Right lung (tissue), 5 donors: ENCODE data around the gene UPF2. TPM values are rescaled to one million over a fixed set of nuclear protein-coding genes. Genes with fewer than 3 reads are reported as not detected.
A peak's percentile ranks its signal among the peaks of the same experiment; 100 is the strongest.

Experiments
- DNase-seq, 2 donors: peaks; one replicate each; pipeline ENCODE4 v3.0.0-alpha.2; 2013
- polyA plus RNA-seq, 5 donors: library from polyadenylated mRNA; unstranded; fragments of 120-200 nt; gene quantifications; one replicate each; pipeline versions ENCODE4 v1.2.1 to v1.2.3, GENCODE V29; 2013; ENCODE audit warnings: inconsistent platforms in 1 of 5, low replicate concordance in 1 of 5; ENCODE audit not compliant: insufficient read length in 5 of 5, insufficient read depth in 1 of 5

Gene UPF2
- polyA plus RNA-seq, 5 donors = 22.7 to 41.8 (median 37.2) TPM

DNA sequence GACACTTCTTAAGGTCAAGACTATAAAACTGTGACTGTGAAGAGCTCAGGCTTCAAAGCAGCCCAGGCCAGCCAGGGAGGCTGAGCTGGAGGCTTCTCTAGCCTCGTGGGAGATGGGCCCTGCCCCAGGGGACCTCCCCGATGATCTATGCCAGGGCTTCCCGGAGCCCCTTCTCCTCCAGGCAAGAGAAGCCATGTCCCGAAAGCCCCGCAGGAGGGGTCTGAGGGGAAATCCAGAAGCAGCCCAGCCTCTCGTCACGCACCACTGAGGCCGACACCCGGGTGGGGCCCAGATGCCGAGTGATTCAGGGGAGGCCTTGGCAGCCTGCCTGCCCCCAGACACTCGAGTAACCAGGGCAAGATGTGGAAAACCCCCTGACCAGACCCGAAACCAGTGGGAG is 155.8 kb downstream of the UPF2 start:
- DNase-seq = no peak

DNA sequence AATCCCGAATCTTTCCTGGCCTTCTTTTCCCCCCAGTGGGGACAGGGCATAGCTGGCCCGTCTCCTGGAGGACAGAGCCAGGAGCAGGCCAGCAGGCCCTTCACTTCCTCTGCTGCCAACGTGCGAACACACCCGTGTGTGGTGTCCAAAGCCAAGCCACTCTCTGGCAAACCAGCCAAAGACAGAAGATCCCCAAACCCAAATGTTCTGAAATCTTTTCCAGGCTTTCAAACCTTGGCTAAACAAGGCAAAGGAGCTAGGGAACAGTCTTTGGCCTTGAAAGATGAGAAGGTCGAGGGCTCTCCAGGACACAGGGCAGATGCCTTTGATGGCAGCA is 156.5 kb downstream of the UPF2 start:
- no peak for DNase-seq

DNA sequence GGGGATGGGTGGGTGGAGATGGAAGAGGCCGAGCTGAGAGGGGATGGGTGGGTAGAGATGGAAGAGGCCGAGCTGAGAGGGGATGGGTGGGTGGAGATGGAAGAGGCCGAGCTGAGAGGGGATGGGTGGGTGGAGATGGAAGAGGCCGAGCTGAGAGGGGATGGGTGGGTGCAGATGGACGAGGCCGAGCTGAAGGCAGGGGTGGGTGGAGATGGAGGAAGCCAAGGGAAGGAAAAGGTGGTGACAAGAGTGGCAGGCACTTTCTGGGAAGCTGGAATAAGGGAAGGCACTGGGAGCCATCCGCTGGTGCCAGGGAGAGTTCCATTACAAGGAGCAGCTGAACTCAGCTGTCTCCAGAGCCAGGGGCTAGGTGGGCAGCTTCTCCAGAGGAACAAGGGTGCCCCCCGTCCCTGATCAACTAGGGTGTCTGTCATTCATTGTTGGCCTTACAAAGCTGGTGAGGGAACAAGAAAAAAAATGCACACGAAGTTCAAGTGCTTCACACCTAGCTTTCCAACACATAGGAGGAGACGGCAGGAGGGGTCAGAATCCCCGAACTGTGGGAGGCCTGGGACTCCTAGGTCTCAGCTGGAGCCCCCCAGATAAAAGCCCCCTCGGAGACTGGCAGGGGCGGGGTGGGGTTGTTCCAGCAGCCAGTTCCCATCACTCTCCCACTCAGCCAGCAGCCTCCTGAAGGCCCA is 157.0 kb downstream of the UPF2 start:
- DNase-seq = no peak

DNA sequence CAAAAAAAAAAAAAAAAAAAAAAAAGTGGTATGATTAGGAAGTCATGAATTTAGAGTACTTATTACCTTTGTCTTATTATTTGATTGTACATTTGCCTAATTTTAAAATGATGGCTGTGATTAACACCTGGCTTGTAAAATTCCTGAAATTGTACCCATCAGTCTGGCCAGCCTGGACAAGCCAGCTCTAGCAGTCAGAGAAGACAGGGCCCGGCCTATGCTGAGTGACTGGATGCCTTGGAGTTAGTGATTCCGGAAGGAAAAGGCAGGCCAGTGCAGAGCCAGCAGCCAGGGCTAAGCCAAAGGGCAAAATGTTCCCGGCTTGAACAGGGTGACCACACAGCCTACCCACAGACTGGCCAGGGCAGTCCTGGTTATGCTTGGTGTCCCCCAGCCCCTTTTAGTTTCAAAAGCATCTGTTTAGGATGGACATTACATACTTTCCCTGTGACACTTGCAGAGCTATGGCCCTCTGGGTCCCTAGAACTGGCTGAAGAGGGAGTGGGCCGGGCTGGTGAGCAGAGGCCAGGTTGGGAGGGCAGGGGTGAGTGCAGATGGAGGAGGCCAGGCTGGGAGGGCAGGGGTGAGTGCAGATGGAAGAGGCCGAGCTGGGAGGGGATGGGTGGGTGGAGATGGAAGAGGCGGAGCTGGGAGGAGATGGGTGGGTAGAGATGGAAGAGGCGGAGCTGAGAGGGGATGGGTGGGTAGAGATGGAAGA is 157.7 kb downstream of the UPF2 start:
- no peak for DNase-seq

DNA sequence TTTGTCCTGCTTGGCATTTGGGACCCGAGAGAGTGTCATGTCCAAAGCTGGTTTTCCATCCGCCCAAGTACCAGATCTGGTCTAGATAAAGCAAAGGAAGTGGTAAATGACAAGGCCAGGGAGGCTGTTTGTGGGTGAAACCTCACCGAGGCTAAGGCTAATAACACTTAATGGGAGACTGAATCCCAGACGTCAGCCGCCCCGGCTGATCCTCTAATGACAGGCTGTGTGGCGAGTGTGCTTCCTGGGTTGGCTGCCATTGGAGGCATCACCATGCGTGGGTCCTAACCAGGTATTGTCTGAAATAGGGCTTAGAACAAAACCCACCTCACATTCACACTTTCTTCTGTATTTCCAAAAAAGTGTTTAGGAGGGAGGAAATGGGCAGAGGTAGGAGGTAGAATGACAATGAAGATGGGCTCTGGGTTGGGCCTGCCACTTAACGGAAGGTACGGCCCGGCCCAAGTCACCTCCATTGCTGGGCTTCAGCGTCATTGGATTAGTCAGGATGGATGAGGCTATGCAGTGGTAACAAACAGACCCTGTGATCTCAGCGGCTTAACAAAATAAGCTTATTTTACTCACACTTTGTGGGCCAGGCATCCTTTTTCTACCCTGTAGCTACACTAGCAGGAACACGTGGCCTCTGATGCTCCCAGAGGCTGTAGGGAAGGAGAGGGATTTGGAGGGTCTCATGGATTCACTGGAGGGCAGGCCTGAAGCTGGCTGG is 159.8 kb downstream of the UPF2 start:
- no peak for DNase-seq

DNA sequence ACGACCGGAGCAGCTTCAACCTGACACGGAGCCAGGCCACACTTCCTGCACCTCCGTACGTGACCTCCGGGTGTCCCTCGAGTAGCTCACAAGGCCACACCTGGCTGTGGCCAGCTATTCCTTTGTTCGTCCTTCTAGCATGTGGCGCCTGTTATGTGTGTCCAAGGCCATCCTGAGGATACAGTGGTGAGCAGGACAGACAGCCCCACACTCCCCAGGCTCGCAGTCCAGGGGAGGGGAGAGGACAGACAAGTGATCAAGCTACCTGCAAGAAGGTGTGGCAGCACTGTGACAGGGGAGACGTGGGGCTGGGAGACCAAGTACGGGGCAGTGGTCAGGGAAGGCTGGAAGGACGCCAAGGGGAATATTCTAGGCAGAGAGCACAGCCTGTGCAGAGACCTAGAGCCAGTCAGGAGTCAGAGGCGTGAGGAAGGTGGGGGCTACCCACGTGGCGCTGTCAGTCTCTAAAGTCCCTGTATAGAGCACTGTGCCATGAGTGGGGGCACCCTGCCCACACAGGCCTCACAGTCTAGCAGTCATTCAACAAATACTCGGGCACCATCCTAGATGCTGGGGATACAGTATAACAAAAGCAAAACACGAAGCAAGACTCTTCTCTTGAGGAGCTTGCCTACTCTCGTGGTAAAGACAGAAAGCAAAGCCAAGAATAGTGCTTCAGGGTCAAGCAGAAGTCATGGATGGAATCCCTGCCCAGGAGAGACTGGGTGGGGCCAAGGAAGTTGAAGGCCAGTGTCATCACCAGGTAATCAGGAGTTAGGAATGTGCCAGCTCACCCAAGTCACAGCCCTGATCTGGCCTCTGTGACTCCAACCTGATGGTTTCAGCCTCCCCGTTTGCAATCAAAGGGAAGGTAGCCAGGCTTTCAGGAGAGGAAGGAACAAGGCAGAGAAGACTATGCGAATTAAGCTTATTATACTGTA is 160.9 kb downstream of the UPF2 start:
- DNase-seq = no peak

DNA sequence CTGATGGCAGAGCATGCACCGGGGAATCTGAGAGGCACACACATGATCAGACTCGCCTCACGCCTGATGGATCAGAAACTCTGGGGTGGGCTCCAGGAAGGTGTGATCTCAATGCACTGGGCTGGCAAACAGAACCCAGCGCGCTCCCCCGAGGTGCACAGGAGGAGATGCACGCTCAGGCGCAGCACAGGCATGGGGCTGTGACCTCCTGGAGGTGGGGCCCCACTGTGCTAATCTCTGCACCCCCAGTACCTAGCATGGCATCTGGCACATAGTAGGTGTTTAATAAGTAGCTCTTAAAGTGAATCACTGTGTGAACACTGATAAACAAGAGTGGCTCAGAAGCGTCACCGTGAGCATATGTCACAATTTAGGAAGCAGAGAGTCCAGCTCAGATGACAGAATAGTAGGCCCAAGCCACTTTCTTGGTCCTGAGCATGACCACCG is 161.6 kb downstream of the UPF2 start:
- no peak for DNase-seq

DNA sequence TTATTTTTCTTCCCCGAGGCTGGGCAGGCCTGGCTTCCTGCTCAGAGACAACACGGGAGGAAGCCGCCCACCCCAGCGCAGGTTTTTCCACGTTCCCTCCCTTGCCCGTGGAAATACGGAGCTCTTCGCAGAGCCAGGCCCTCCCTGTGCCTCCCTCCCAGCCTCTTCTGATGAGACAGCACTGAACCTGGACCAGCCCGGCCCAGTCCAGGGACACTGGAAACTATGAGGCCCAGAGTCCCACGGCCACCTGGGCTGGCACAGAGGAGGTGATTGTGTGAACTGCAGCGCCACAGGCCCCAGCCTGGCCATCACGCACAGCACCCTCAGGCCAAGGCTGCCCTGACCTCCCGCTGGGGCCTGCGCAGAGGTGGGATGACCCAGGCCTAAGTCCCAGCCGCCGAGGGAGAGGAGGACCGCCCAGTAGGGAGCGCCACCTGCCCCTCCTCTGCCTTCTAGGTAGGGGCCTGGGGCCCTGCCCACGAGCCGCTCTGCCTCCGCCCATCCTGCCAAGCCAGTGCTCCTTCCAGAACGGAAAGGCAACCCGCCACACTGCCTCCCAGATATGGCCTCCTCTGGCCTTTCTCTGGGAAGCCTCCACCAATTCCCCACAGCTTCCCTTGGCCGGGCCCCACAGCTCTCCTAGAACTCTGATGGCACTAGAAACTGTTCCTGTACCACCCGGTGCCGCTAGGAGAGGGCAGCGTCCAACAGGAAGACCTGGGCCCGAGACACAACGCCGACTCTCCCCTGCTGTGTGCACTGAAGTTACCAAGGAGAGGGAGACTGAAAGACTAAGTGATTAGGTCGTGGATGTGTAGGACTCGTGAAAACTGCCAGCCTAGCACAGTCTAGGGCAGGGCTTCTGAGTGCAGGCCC is 162.2 kb downstream of the UPF2 start:
- no peak for DNase-seq

DNA sequence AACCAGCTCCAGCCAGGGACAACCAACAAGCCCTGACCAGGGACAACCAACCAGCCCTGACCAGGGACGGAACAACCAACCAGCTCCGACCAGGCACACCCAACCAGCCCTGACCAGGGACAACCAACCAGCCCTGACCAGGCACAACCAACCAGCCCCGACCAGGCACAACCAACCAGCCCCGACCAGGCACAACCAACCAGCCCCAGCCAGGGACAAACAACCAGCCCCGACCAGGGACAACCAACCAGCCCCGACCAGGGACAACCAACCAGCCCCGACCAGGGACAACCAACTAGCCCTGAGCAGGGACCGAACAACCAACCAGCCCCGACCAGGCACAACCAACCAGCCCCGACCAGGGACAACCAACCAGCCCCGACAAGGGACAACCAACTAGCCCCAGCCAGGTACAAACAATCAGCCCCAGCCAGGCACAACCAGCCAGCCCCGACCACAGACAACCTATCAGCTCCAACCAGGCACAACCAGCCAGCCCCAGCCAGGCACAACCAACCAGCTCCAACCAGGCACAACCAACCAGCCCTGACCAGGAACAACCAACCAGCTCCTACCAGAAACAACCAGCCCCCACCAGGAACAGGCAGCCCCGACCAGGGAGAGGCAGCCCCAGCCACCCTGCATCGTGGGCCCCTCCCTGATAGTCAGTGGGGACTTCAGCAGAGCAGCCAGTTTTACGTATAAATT is 163.1 kb downstream of the UPF2 start:
- no peak for DNase-seq

DNA sequence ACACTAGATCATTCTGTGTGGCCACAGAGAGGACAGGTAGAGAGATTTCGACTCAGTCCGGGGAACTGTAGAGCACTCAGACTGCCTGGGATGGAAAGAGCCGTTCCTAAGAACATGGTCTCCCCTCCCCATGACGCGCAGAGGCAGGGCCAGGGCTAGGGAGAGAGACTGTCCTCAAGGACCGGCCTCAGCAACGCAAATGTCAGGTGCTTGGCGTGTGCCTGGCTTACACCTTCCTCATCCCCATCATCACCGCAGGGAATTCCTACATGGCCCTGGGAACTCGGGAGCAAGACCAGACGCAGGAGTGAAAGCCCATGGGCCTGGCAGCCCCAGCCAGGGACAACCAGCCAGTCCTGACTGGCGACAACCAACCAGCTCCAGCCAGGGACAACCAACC is 163.8 kb downstream of the UPF2 start:
- no peak for DNase-seq

DNA sequence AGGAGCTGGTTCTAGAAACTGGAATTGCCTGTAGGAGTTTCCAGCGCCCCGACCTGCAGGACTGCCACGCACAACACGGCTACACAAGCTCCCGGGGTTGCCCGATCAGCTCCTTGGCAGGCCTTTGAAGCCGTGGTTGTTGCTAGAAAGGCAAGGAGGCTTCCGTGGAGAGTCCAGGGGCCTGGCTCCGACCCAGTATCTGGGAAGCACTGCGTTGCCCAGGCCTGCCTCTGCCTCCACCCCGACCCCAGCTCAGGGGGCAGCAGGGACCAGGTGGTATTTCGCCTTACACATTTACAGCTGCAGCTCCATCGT is 165.1 kb downstream of the UPF2 start:
- DNase-seq = no peak

DNA sequence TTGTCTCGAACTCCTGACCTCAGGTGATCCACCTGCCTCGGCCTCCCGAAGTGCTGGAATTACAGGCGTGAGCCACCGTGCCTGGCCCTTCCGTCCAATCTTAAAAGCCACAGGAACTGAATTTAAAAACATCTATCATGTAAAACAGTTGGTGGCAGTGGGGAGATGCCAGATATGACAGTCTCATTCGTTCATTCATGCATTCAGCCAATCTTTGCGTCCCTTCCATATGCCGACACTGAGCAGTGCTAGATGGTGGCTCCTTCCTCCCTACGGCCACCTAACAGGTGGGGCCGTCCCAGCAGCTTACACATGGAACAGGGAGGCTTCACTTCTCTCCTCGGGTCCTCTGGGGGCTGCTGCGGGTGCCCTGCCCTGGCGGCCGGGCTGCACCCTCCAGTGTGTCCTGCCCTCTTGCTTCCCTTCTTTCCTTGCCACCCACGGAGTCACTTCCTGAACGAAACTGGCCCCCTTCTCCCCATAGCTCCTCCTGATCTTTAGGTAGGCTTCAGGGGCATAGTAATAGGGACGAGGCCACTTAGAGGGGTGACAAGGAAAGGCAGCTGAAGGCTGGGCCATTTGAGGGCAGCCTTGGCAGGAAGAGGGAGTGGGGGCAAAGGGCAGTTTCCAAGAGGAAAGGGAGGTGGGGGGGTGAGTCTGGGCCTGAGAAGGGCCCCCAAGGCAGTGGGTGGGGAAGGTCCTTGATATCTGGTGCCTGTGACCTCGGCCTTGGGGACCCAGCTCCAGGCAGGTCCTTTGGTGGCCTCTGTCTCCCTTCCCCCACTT is 165.6 kb downstream of the UPF2 start:
- no peak for DNase-seq

DNA sequence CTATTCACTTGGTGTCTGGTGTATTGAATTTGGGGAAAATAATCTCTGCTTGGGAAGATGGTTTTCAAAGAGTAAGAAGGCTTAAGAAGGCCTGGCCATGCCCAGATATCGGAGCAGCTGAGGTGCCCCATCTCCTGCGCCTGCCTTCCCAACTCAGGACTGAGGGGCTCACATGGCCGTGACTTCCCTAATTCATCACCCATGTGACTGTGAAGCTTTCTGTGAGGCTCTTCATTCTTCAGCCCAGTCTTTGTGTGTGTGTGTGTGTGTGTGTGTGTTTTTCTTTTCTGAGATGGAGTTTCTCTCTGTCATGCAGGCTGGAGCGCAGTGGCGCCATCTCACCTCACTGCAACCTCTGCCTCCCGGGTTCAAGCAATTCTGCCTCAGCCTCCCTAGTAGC is 166.3 kb downstream of the UPF2 start:
- DNase-seq = no peak

DNA sequence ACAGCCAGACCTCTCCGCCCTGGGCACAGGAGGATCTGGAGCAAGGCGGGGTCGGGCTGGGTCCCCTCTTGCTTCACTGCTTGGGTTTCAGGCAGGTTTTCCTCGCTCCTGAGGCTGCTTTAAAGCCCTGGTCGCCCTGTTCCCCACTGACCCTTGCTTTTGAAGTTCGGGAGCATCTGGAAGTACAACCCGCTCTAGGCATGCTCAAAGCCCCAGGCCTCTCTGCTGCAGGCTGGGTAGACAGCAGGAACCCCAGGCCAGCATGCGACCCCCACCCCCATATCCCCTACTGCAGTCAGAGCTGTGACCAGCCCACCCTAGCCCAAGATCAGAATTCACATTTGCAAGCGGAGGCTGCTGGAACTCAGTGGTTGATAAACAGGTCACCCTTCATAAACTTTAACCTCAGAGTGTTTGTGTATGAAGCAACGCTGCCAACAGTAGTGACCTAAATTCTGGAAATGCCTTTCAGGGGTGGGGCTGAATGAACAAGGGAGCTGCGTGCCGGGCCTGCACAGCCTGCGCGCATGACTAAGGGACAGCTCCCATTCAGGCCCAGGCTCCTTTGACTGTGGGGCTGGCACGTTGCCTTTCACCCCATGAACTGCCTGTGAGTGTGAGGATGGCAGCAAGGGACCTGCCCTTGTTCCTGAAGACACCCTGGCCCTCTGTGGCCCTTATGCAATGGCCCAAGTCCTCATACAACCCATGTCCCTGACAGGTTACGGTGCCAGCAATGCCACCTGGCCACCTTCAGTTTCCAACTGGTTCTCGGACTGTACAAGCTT is 166.9 kb downstream of the UPF2 start:
- DNase-seq = peak; percentile 53 to 68

DNA sequence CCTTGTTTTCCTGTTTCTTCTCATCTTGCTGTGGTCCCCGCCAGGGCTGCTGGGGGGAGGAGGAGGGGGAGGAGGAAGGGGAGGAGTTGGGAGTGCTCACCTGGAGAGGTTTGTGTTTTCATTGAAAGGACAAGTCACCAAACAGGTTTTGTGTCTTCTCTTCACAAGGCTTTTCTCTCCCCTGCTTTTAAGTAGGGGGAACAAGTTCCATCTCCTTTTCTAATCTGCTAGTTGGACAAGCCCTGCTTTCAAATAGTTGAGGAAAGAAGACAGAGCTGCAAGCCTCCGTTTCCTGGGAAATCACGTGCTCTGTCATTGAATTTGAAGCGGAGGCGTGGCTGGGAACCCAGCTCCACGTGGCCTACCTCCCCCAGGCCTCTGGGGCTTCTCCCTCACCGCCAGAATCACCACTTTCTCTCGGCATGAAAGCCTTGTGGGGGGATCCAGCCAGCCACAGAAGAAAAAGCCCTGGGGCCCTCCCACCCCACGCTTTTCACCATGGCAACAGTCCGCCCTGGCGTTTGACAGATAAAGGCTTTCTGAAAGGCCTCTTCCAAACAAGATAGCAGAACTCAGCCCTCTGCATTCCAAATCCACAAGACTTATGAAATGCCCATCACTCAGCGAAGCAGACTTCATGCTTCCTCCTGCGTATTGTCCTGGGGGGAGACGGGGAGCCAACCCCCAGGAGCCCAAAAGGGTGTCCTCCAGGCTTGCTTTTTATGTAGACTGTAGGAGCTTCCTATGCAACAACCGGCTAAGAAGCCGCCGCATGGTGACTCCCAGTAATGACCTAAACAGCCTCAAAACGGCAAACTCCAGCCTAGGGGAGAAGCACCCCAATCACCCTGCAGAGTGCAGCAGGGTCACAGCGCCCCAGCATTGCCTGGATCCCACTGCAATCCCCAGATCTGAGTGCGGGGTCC is 167.8 kb downstream of the UPF2 start:
- DNase-seq = peak in 1 of 2 donors; percentile 53

DNA sequence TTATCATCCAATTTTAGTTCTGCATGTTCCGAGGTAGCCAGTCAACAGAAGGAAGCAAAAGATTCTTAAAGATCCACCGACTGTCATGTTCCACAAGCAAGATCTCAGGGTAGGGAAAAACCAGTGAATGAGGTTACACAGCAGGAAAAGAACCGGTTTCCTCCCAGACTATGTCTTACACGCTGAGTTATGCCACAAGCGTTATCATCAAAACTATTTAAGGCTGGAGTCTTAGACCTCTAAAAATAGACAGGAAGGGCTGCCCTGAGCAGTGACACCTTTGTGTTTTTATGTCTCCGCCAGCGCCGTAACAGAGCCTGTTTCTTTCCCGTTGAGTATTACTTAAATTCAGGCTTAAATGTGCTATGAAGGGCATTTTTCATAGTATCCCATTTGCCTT is 171.1 kb downstream of the UPF2 start:
- no peak for DNase-seq

DNA sequence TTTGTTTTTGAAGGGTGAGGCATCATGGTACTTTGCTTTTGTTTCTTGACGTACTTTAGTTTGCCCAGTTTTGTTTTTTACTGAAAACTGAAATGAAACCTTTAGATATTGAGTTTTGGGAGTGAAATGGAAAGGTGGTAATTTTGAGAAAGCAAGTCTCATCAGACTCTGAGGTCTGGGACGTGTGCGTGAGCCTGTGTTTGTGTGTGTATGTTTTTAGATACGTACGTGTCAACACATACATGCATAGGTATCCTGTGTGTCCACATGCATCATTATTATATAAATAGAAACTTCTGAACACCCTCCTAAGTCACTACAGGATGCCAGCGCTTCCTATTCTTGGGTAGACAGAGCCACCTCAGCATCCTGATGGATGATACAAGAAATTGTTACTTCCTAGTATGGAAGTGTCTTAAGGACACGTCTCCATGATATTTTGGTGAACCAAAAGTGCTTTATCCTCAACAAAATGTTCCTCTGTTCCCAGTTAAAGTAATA is 171.7 kb downstream of the UPF2 start:
- DNase-seq = no peak
